ENCODE data around the gene MAN1B1. TPM values are rescaled to one million over a fixed set of nuclear protein-coding genes. Genes with fewer than 3 reads are reported as not detected.
A peak's percentile ranks its signal among the peaks of the same experiment; 100 is the strongest.
"Not testable (repeated sequence)": the region's sequence is repeated elsewhere in the genome, so short reads cannot be mapped to it uniquely, and the experiment has no call there.

The MAN1B1 gene
- total RNA-seq, 1 donor from 2014 or later: 70.4 TPM

GRCh38 chr9:137062384-137062783 is 24.4 kb upstream of the MAN1B1 start:
- H3K4me3 Mint-ChIP-seq (ENCODE audit: unreplicated experiment): no peak overlapping the region
- H3K4me1 Mint-ChIP-seq (ENCODE audit: unreplicated experiment): peaks cover 6% of the 10 kb centered on the region
- peaks cover 4% of the 10 kb centered on the region for H3K27me3 Mint-ChIP-seq (ENCODE audit: unreplicated experiment)
- H3K9me3 Mint-ChIP-seq (ENCODE audit: unreplicated experiment): no peaks in the 10 kb centered on the region
- H3K36me3 Mint-ChIP-seq (ENCODE audit: low read depth, unreplicated experiment): no peaks in the 10 kb centered on the region
- TF ChIP-seq CTCF (IDR thresholded peaks at IDR 0.05; ENCODE audit: unreplicated experiment): no peak
- no peak for DNase-seq (ENCODE audit: low spot score)
- H3K27ac Mint-ChIP-seq (ENCODE audit: unreplicated experiment): no peak overlapping the region

- H3K9me3 Mint-ChIP-seq (ENCODE audit: unreplicated experiment); H3K4me3 Mint-ChIP-seq (ENCODE audit: unreplicated experiment); H3K27ac Mint-ChIP-seq (ENCODE audit: unreplicated experiment); H3K4me1 Mint-ChIP-seq (ENCODE audit: unreplicated experiment); H3K36me3 Mint-ChIP-seq (ENCODE audit: low read depth, unreplicated experiment); H3K27me3 Mint-ChIP-seq (ENCODE audit: unreplicated experiment); DNase-seq (ENCODE audit: low spot score): not testable (repeated sequence)
Observed at GRCh38 chr9:137062798-137063197, 24.0 kb upstream of the MAN1B1 start.

- Mint-ChIP-seq H3K4me1 (ENCODE audit: unreplicated experiment) (peaks cover 3% of the 10 kb centered on the region), H3K27me3 (ENCODE audit: unreplicated experiment) (peaks cover 6% of the 10 kb centered on the region), H3K4me3 (ENCODE audit: unreplicated experiment) (no peak overlapping the region), H3K36me3 (ENCODE audit: low read depth, unreplicated experiment) (no peaks in the 10 kb centered on the region), H3K27ac (ENCODE audit: unreplicated experiment) (no peak overlapping the region), H3K9me3 (ENCODE audit: unreplicated experiment) (no peaks in the 10 kb centered on the region)
- TF ChIP-seq CTCF (IDR thresholded peaks at IDR 0.05; ENCODE audit: unreplicated experiment): no peak
- DNase-seq (ENCODE audit: low spot score): no peak
Observed at GRCh38 chr9:137063311-137064026, 23.3 kb upstream of the MAN1B1 start.

GRCh38 chr9:137064027-137064879 is 22.5 kb upstream of the MAN1B1 start:
- H3K4me3 Mint-ChIP-seq (ENCODE audit: unreplicated experiment): no peak overlapping the region
- H3K9me3 Mint-ChIP-seq (ENCODE audit: unreplicated experiment): no peaks in the 10 kb centered on the region
- H3K27me3 Mint-ChIP-seq (ENCODE audit: unreplicated experiment): peaks cover 6% of the 10 kb centered on the region
- H3K27ac Mint-ChIP-seq (ENCODE audit: unreplicated experiment): no peak overlapping the region
- DNase-seq (ENCODE audit: low spot score): peak; percentile 77
- H3K4me1 Mint-ChIP-seq (ENCODE audit: unreplicated experiment): no peaks in the 10 kb centered on the region
- peak; percentile 91 for TF ChIP-seq CTCF (IDR thresholded peaks at IDR 0.05; ENCODE audit: unreplicated experiment)
- no peaks in the 10 kb centered on the region for H3K36me3 Mint-ChIP-seq (ENCODE audit: low read depth, unreplicated experiment)

GRCh38 chr9:137064880-137065164 is 22.0 kb upstream of the MAN1B1 start:
- no peaks in the 10 kb centered on the region for H3K36me3 Mint-ChIP-seq (ENCODE audit: low read depth, unreplicated experiment)
- peaks cover 6% of the 10 kb centered on the region for H3K27me3 Mint-ChIP-seq (ENCODE audit: unreplicated experiment)
- no peak for TF ChIP-seq CTCF (IDR thresholded peaks at IDR 0.05; ENCODE audit: unreplicated experiment)
- no peak overlapping the region for H3K4me3 Mint-ChIP-seq (ENCODE audit: unreplicated experiment)
- no peak for DNase-seq (ENCODE audit: low spot score)
- no peak overlapping the region for H3K27ac Mint-ChIP-seq (ENCODE audit: unreplicated experiment)
- no peaks in the 10 kb centered on the region for H3K4me1 Mint-ChIP-seq (ENCODE audit: unreplicated experiment)
- no peaks in the 10 kb centered on the region for H3K9me3 Mint-ChIP-seq (ENCODE audit: unreplicated experiment)

Data from endothelial cell (in vitro differentiated cells).